ENCODE results near the gene NRXN2. TPM values are rescaled to one million over a fixed set of nuclear protein-coding genes. Genes with fewer than 3 reads are reported as not detected.

NRXN2 gene
- total RNA-seq, 1 experiment from 2014 or later: 0.15 TPM

GRCh38 chr11:64627371-64627770, 95.6 kb downstream of the NRXN2 start:
- Histone ChIP-seq H3K36me3 (ENCODE audit: control insufficient read depth, insufficient read depth, low read length) (no peaks in the 10 kb centered on the region), H3K9me3 (ENCODE audit: control insufficient read depth, insufficient read depth, low read depth, low read length) (no peaks in the 10 kb centered on the region), H3K27ac (ENCODE audit: low read length) (no peak overlapping the region), H3K27me3 (ENCODE audit: control insufficient read depth, insufficient read depth, low read length) (no peaks in the 10 kb centered on the region), H3K4me3 (ENCODE audit: low read depth in 2 of 2, low read length in 2 of 2) (no peak overlapping the region), H3K4me1 (ENCODE audit: control insufficient read depth, insufficient read depth, low read length) (no peaks in the 10 kb centered on the region)
- intact Hi-C loops (cut with micrococcal nuclease; ENCODE audit: unreplicated experiment): no loop called here
- in situ Hi-C loops (cut with HindIII; ENCODE audit: low pct_unique_long_range_greater_than_20kb, low sequenced_read_pairs): no loop called here
- CTCF ChIA-PET: no interaction called here
- no TSS peak for BruUV-seq (replicated peaks)
- POLR2A ChIA-PET: no interaction called here
- peak; percentile 13; the same call in 1 of the 2 replicates for ATAC-seq
- DNase-seq (ENCODE audit: low read depth, low spot score): no peak
- TF ChIP-seq CTCF (IDR thresholded peaks at IDR 0.05) (no peak), SIN3A (IDR thresholded peaks at IDR 0.05; ENCODE audit: borderline replicate concordance, insufficient read depth, low read depth, low read length) (no peak), POLR2AphosphoS5 (IDR thresholded peaks at IDR 0.05; ENCODE audit: low read depth, low read length) (no peak), TCF7L2 (IDR thresholded peaks at IDR 0.05; ENCODE audit: low read depth, low read length) (no peak)
- TF ChIP-seq, protein P1, sequence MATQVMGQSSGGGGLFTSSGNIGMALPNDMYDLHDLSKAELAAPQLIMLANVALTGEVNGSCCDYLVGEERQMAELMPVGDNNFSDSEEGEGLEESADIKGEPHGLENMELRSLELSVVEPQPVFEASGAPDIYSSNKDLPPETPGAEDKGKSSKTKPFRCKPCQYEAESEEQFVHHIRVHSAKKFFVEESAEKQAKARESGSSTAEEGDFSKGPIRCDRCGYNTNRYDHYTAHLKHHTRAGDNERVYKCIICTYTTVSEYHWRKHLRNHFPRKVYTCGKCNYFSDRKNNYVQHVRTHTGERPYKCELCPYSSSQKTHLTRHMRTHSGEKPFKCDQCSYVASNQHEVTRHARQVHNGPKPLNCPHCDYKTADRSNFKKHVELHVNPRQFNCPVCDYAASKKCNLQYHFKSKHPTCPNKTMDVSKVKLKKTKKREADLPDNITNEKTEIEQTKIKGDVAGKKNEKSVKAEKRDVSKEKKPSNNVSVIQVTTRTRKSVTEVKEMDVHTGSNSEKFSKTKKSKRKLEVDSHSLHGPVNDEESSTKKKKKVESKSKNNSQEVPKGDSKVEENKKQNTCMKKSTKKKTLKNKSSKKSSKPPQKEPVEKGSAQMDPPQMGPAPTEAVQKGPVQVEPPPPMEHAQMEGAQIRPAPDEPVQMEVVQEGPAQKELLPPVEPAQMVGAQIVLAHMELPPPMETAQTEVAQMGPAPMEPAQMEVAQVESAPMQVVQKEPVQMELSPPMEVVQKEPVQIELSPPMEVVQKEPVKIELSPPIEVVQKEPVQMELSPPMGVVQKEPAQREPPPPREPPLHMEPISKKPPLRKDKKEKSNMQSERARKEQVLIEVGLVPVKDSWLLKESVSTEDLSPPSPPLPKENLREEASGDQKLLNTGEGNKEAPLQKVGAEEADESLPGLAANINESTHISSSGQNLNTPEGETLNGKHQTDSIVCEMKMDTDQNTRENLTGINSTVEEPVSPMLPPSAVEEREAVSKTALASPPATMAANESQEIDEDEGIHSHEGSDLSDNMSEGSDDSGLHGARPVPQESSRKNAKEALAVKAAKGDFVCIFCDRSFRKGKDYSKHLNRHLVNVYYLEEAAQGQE (IDR thresholded peaks at IDR 0.05; ENCODE audit: insufficient read depth in 1 of 2, low read depth in 2 of 2, low read length in 1 of 2): no peak

- Histone ChIP-seq H3K9me3 (ENCODE audit: control insufficient read depth, insufficient read depth, low read depth, low read length) (no peaks in the 10 kb centered on the region), H3K27ac (ENCODE audit: low read length) (no peak overlapping the region), H3K27me3 (ENCODE audit: control insufficient read depth, insufficient read depth, low read length) (no peaks in the 10 kb centered on the region), H3K4me3 (ENCODE audit: low read depth in 2 of 2, low read length in 2 of 2) (no peak overlapping the region), H3K36me3 (ENCODE audit: control insufficient read depth, insufficient read depth, low read length) (no peaks in the 10 kb centered on the region), H3K4me1 (ENCODE audit: control insufficient read depth, insufficient read depth, low read length) (no peaks in the 10 kb centered on the region)
- ATAC-seq (no peak), DNase-seq (ENCODE audit: low read depth, low spot score) (no peak)
- TF ChIP-seq CTCF (IDR thresholded peaks at IDR 0.05) (no peak), POLR2AphosphoS5 (IDR thresholded peaks at IDR 0.05; ENCODE audit: low read depth, low read length) (no peak), TCF7L2 (IDR thresholded peaks at IDR 0.05; ENCODE audit: low read depth, low read length) (no peak), SIN3A (IDR thresholded peaks at IDR 0.05; ENCODE audit: borderline replicate concordance, insufficient read depth, low read depth, low read length) (no peak)
- TF ChIP-seq, protein P1 (IDR thresholded peaks at IDR 0.05; ENCODE audit: insufficient read depth in 1 of 2, low read depth in 2 of 2, low read length in 1 of 2): no peak
- in situ Hi-C loops (cut with HindIII; ENCODE audit: low pct_unique_long_range_greater_than_20kb, low sequenced_read_pairs): no loop called here
- ChIA-PET POLR2A (no interaction called here), CTCF (interaction anchor here (0.5 kb wide), 1 partner anchor 19 kb away, joined by 3 read pairs; no protein-coding TSS in a partner anchor)
- no TSS peak for BruUV-seq (replicated peaks)
- intact Hi-C loops (cut with micrococcal nuclease; ENCODE audit: unreplicated experiment): no loop called here
Observed at GRCh38 chr11:64626637-64627036, 96.4 kb downstream of the NRXN2 start.
